Astrocyte of the spinal cord (primary cell): ENCODE measurements around the gene MPPE1.
"Not testable (repeated sequence)": the region's sequence is repeated elsewhere in the genome, so short reads cannot be mapped to it uniquely, and the experiment has no call there.

Experiments
- DNase-seq: peaks from one replicate; pipeline ENCODE4 v3.0.0; 2011; ENCODE audit warnings: low read depth, low spot score
- H3K4me3 ChIP-seq: 2 replicates; pipeline ENCODE4 v1.5.1; 2011; ENCODE audit warnings: low read depth, mild to moderate bottlenecking, low read length, moderate library complexity
- in situ Hi-C: cut with HindIII; loops from 2 replicates; pipeline ENCODE4 v1.10.0; 2017; ENCODE audit warnings: low sequenced_read_pairs
- TF ChIP-seq, protein P1 (sequence below): IDR thresholded peaks from 2 replicates; pipeline ENCODE4 v1.5.1; 2012; ENCODE audit warnings: low read depth, mild to moderate bottlenecking, low read length, inconsistent platforms

Gene MPPE1

DNA sequence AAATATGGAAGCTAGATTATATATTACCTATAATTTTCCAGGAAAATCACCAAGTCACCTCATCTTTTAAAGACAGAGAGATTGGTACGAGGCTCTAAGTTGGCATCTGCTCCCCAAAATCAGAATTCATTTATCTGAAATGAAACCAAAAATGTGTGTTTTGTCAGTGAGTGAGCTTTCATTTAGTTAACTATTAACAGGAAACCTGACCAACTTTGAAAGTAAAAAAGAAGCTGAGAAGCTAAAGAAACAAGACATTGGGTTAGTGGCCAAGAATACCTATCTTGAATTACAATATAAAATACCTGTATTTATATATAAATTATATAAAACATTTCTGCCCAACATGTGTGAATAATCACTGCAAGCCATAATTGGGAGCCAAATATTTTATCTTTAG is 1.9 kb downstream of the MPPE1 start:
- H3K4me3 ChIP-seq = no peak overlapping the region
- TF ChIP-seq, protein P1, sequence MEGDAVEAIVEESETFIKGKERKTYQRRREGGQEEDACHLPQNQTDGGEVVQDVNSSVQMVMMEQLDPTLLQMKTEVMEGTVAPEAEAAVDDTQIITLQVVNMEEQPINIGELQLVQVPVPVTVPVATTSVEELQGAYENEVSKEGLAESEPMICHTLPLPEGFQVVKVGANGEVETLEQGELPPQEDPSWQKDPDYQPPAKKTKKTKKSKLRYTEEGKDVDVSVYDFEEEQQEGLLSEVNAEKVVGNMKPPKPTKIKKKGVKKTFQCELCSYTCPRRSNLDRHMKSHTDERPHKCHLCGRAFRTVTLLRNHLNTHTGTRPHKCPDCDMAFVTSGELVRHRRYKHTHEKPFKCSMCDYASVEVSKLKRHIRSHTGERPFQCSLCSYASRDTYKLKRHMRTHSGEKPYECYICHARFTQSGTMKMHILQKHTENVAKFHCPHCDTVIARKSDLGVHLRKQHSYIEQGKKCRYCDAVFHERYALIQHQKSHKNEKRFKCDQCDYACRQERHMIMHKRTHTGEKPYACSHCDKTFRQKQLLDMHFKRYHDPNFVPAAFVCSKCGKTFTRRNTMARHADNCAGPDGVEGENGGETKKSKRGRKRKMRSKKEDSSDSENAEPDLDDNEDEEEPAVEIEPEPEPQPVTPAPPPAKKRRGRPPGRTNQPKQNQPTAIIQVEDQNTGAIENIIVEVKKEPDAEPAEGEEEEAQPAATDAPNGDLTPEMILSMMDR = no peak
- in situ Hi-C loops = no loop called here
- no peak for DNase-seq

DNA sequence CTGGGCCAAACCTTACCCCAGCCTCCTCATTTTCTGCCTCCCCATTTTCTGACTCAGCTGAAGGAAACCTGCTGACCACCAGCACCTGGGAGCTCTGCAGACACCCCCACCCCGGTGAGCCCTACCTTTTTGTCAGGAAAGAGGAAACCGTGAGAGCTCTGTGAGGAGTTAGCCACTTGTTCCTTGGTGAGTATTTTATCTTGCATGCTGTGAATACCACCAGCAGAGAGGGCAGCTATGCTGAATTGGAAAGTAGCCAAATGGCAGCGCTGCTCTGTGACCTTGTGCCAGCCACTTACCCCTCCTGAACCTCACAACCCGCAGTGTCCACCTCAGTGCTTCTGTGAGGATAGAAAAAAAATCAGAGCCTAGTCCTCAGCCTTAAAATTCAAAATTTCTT is 2.5 kb downstream of the MPPE1 start:
- in situ Hi-C loops = no loop called here
- no peak for DNase-seq
- TF ChIP-seq, protein P1 = no peak
- no peak overlapping the region for H3K4me3 ChIP-seq

DNA sequence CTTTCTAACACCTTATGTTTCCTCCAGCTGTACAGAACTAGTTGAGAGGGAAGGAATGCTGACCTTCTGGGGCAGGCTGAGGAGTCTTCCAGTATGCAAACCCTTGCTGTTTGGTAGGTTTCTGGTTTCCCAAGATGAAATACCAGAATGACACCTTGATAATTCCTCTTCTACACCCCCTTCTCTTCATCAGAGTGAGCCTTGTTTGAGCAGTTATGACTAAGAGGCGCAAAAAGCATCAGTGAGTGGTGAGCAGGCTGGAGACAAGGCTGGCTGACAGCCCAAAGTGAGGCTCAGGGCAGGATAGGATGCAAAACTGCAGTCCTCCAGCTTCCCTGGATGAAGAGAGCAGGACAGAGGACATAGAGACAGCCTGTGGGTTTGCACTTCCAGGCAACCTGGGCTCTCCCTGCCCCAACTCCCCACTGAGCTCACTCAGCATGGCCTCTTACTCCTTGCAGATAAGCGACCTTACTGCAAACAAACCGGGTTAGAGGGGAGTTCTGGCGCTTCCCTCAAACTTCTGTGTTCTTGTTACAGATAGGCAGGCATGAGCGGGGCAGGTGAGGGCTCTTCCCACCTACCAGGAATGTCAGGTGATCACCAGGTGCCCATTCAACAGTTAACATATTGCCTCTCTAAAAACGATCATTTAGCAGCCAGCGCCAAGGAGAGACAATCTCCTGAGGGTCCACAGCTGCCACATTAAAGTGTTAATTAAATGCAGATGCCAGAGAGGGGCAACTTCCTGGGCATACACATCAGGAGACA is 5.4 kb downstream of the MPPE1 start:
- TF ChIP-seq, protein P1 = no peak
- DNase-seq = peak; percentile 24
- in situ Hi-C loops = no loop called here
- no peak overlapping the region for H3K4me3 ChIP-seq

DNA sequence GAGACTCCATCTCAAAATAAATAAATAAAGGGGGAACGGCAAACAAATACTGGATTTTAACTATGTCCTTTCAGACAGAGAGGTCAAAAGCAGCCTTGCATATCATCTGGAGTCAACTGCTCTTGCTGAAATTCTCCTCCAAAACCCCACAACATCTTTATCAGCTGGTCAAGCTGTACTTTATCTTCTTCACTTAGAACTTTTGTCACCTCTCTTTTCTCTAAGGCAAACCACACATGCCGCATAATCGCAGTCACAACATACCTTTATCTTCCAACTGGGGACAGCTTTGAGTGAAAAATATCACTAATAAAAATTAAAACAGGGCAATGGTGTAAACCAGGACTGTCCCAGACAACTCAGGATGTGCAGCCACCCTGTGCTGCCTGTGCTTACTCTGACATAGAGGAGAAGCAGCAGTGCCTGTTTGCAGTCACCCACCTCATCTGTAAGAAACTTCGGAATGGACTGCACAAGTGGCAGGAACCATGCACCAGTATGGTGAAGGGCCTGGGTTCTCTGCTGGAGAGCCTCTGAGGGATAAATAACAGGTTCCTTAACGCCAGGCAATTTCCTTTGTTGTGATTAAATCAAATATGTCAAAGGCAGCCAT is 6.2 kb downstream of the MPPE1 start:
- no peak for DNase-seq
- TF ChIP-seq, protein P1 = no peak
- H3K4me3 ChIP-seq = no peak overlapping the region
- in situ Hi-C loops = no loop called here

DNA sequence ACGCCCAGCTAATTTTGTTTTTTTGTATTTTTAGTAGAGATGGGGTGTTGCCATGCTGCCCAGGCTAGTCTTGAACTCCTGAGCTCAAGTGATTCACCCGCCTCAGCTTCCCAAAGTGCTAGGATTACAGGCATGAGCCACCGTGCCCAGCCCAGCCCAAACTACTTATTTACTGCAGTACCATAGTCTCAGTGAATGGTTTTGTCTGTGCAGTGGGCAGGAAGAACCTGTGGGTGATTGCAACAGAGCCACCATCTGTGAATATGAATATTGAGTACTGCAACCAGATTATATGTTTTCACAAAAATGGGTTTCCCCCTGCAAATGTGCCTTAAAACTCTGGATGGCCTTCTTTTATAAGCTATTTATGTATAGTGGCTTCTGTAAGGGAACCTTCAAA is 9.1 kb downstream of the MPPE1 start:
- TF ChIP-seq, protein P1 = no peak
- in situ Hi-C loops = no loop called here
- DNase-seq = no peak
- H3K4me3 ChIP-seq = no peak overlapping the region

DNA sequence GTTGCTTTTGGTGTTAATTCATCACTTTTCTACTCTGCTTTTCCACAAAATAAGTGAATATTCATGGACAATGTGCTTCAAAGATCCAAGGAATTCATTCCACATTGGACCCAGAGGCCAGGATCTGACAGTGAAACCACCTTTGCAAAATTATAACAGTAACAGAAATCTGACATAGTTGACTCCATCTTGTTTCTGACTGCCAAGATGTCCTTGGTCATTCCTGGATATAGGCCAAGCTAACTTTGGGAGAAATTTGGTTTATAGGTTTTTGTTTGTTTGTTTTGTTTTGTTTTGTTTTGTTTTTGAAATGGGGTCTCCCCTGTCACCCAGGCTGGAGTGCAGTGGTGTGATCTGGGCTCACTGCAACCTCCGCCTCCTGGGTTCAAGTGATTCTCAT is 10.3 kb downstream of the MPPE1 start:
- in situ Hi-C loops = no loop called here
- H3K4me3 ChIP-seq = no peak overlapping the region
- no peak for DNase-seq
- TF ChIP-seq, protein P1 = no peak

DNA sequence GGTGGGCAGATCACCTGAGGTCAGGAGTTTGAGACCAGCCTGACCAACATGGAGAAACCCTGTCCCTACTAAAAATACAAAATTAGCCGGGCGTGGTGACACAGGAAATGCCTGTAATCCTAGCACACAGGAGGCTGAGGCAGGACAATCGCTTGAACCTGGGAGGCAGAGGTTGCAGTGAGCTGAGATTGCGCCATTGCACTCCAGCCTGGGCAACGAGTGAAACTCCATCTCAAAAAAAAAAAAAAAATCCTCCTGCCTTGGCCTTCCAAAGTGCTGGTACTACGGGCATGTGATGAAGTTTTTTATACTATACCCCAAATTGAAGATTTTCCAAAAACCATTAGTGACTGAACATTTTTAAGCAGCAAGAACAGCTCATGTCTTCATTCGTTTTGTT is 15.7 kb downstream of the MPPE1 start:
- in situ Hi-C loops, H3K4me3 ChIP-seq, DNase-seq: not testable (repeated sequence)
